Psoas muscle (tissue), 8 donors: Measurements from ENCODE around the gene PDE6C. TPM values are rescaled to one million over a fixed set of nuclear protein-coding genes. Genes with fewer than 3 reads are reported as not detected.
"Not testable (repeated sequence)": the region's sequence is repeated elsewhere in the genome, so short reads cannot be mapped to it uniquely, and the experiment has no call there.

Experiments
- ATAC-seq, 4 donors: fragments of 200-7000 bp; cut with Tn5 transposase; one replicate each; pipeline ENCODE4 v1.9.1; 2020; ENCODE audit warnings: moderate library complexity in 3 of 4, mild to moderate bottlenecking in 2 of 4
- DNase-seq, 2 donors: peaks; one replicate each; pipeline ENCODE4 v3.0.0-alpha.2; 2020
- H3K27ac ChIP-seq: fragments of 200-600 bp; one replicate; pipeline ENCODE4 v1.8.0; 2022
- H3K27me3 ChIP-seq, 3 donors: fragments of 200-600 bp in 1 of 3; one replicate each; pipeline versions ENCODE4 v1.6.1 to v1.8.0; 2013 to 2022; ENCODE audit warnings: low read length in 2 of 3, mild to moderate bottlenecking in 2 of 3, moderate library complexity in 1 of 3; ENCODE audit not compliant: insufficient read depth in 3 of 3
- H3K36me3 ChIP-seq, 2 donors: fragments of 200-600 bp in 1 of 2; one replicate each; pipeline versions ENCODE4 v1.6.1 to v1.8.0; 2013 to 2022; ENCODE audit warnings: low read depth in 1 of 2, mild to moderate bottlenecking in 1 of 2, moderate library complexity in 1 of 2; ENCODE audit not compliant: insufficient read depth in 1 of 2
- H3K4me1 ChIP-seq: fragments of 200-600 bp; one replicate; pipeline ENCODE4 v1.8.0; 2022
- H3K4me3 ChIP-seq: fragments of 200-600 bp; one replicate; pipeline ENCODE4 v1.8.0; 2022; ENCODE audit warnings: mild to moderate bottlenecking
- H3K9me3 ChIP-seq: fragments of 200-600 bp; one replicate; pipeline ENCODE4 v1.8.0; 2022
- CTCF ChIP-seq: fragments of 200-600 bp; IDR thresholded peaks from one replicate; pipeline ENCODE4 v1.8.0; 2022; ENCODE audit warnings: antibody characterized with exemption
- WGBS, 3 donors: extraction: QIAGEN DNeasy Blood & Tissue Kit; methylation state at CpG; one replicate each; pipeline versions ENCODE4 v1.1.6 to v1.1.7; 2013; 5-methylcytosine and 5-hydroxymethylcytosine counted together
- intact Hi-C, 2 donors: fragments of 100-400 bp; cut with DNase I; formaldehyde crosslinking; loops; one replicate each; pipeline versions ENCODE4 v1.11.0 to v1.14.2; 2022
- polyA plus RNA-seq, 3 donors: library from polyadenylated mRNA; stranded (reverse); fragments of 200-250 nt; gene quantifications; one replicate each; pipeline ENCODE4 v1.2.3, GENCODE V29; 2013
- total RNA-seq, 4 donors: library from RNA; stranded (reverse); fragmentation: NEBNext Ultra II Directional in 2 of 4; extraction: Animal tissue kit (Norgen Biotek cat#: 25700) in 2 of 4; gene quantifications; one replicate each; pipeline versions ENCODE4 v1.2.1 to v1.2.4, GENCODE V29; 2021 to 2023
- donor health status: healthy with polysubstance abuse.
- donor health status: DM: no; HTN: no; CAD: no; lungs with moderate emphysema.
- donor health status: Bipolar disorder and iron deficiency.
- donor health status: healthy.
- donor health status: DM: yes; HTN: yes; CAD: no.
- donor health status: DM: no; HTN: no; CAD: no.
- donor health status: DM: no; HTN: no; CAD: no.
- donor health status: DM: yes; HTN: yes; CAD: no.

The PDE6C gene
- total and polyA plus RNA-seq, 7 donors: not detected

- H3K27ac ChIP-seq: no peak overlapping the region
- no peak for ATAC-seq
- no peak for DNase-seq
- TF ChIP-seq CTCF: peak; percentile 26
- no peaks in the 10 kb centered on the region for H3K9me3 ChIP-seq
- peaks cover 5 to 96% of the 10 kb centered on the region in 2 donors for H3K36me3 ChIP-seq
- intact Hi-C loops: loop anchor here in 1 of 2 donors (5.0 to 10.0 kb wide), 3 partner anchors 133 to 664 kb away; no protein-coding TSS in a partner anchor
- 60 to 79% (median 67%) methylated on average over 4 of the region's 4 CpGs for WGBS, 3 donors
- H3K4me1 ChIP-seq: no peaks in the 10 kb centered on the region
- no peak overlapping the region for H3K4me3 ChIP-seq
- no peaks in the 10 kb centered on the region for H3K27me3 ChIP-seq
These were observed 68.2 kb downstream of the PDE6C start for GRCh38 chr10:93680412-93681047.

- Histone ChIP-seq H3K27ac (no peak overlapping the region), H3K9me3 (no peaks in the 10 kb centered on the region), H3K4me1 (no peaks in the 10 kb centered on the region), H3K36me3 (peaks cover 0 to 87% of the 10 kb centered on the region in 2 donors), H3K27me3 (no peaks in the 10 kb centered on the region), H3K4me3 (no peak overlapping the region)
- TF ChIP-seq CTCF: no peak
- ATAC-seq (no peak), DNase-seq (no peak)
- intact Hi-C loops: loop anchor here in 1 of 2 donors (10.0 kb wide), 2 partner anchors 313 to 657 kb away; no protein-coding TSS in a partner anchor
These were observed 75.4 kb downstream of the PDE6C start for GRCh38 chr10:93687737-93688136.

- TF ChIP-seq CTCF: no peak
- intact Hi-C loops: no loop called here
- WGBS, 3 donors: 25 to 46% (median 33%) methylated on average over 2 of the region's 2 CpGs
- no peak for DNase-seq
- Histone ChIP-seq H3K4me3 (no peak overlapping the region), H3K27me3 (no peaks in the 10 kb centered on the region), H3K36me3 (peaks cover 3 to 93% of the 10 kb centered on the region in 2 donors), H3K9me3 (no peaks in the 10 kb centered on the region), H3K4me1 (peaks cover 17% of the 10 kb centered on the region), H3K27ac (no peak overlapping the region)
- no peak for ATAC-seq
These were observed 83.4 kb downstream of the PDE6C start for GRCh38 chr10:93695740-93696139.

GRCh38 chr10:93696582-93696981 lies 84.2 kb downstream of the PDE6C start:
- H3K27me3 ChIP-seq, H3K4me3 ChIP-seq, DNase-seq, H3K9me3 ChIP-seq, intact Hi-C loops, ATAC-seq, H3K27ac ChIP-seq: not testable (repeated sequence)
- H3K36me3 ChIP-seq: peaks cover 3 to 84% of the 10 kb centered on the region in 2 donors
- 94 to 97% (median 97%) methylated on average over 2 of the region's 2 CpGs for WGBS, 3 donors
- peaks cover 24% of the 10 kb centered on the region for H3K4me1 ChIP-seq

GRCh38 chr10:93697207-93697606 lies 84.9 kb downstream of the PDE6C start:
- H3K4me3 ChIP-seq: no peak overlapping the region
- H3K27ac ChIP-seq: no peak overlapping the region
- no peaks in the 10 kb centered on the region for H3K27me3 ChIP-seq
- peaks cover 25% of the 10 kb centered on the region for H3K4me1 ChIP-seq
- no peak for TF ChIP-seq CTCF
- intact Hi-C loops: no loop called here
- DNase-seq: no peak
- 88 to 96% (median 93%) methylated on average over 2 of the region's 2 CpGs for WGBS, 3 donors
- no peaks in the 10 kb centered on the region for H3K9me3 ChIP-seq
- no peak for ATAC-seq
- H3K36me3 ChIP-seq: peaks cover 3 to 78% of the 10 kb centered on the region in 2 donors
